Smooth muscle cell of the brain vasculature (primary cell): ENCODE measurements around the gene USP25.
"Not testable (repeated sequence)": the region's sequence is repeated elsewhere in the genome, so short reads cannot be mapped to it uniquely, and the experiment has no call there.

ENCODE experiments used
- DNase-seq: peaks from one replicate; pipeline ENCODE4 v3.0.0-alpha.2; 2012; ENCODE audit warnings: low read depth, low spot score

The USP25 gene

DNA sequence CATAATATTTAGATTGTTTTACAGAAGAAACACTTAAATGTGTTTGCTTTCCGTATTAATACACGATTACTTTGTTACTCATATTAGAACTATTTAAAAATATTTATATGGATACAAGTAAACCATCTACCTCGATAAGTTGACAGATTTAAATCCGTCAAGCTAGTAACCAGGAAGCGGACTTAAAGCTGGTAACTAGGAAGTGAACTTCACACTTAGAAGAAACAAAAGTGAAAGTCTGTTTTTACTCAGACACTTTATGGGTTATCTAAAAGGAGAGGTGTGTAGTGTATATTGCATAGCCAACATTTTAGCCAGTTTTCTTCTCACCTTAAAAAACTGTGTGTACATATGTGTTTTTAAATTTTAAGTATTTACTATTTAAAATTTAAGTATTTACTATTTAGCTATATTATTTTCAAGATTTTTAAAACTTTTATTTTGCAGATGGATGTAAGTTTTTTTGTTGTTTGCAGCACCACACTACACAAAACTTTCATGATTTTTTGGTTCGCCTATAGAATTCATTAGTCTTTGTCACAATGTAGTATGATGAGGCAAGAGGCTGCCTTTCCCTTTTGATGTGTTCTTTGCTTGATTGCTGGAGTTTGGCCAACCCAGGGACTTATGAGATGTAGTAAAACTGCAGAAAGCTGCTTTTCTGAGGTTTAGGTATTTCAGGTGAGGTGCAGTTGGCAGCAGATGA, 2.7 kb downstream of the USP25 start:
- DNase-seq = no peak

DNA sequence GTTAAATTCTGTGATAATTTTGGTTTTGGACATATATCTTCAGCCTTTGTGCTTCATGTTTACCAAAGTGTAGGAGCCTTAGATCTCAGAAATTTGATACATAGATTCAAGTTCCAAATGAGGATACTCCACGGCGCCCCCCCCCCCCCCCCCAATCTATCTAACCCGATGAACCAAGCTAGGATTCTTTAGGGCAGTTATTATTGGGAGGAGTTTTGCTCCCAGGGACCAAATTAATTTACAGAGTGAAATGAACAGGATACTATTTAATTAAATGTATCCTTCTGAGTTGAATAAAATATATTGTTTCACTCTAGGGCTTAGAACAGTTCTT, 3.2 kb downstream of the USP25 start:
- no peak for DNase-seq

DNA sequence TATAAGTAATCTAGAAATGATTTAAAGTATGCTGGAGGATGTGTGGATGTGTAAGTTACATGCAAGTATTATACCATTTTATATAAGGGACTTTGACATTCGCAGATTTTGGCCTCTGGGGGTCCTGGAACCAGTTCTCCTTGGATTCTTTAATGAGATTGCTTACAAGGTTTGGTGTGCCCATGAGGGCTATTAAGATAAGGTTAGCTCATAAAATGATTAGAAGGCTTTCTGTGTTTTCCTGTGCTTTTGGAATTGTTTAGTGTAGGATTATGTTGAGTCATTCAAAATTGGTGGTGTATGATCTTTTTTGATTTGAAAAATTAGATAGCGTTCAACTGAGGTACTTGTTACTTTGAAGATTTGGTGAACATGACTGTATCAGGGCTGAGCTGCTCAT, 5.6 kb downstream of the USP25 start:
- no peak for DNase-seq

DNA sequence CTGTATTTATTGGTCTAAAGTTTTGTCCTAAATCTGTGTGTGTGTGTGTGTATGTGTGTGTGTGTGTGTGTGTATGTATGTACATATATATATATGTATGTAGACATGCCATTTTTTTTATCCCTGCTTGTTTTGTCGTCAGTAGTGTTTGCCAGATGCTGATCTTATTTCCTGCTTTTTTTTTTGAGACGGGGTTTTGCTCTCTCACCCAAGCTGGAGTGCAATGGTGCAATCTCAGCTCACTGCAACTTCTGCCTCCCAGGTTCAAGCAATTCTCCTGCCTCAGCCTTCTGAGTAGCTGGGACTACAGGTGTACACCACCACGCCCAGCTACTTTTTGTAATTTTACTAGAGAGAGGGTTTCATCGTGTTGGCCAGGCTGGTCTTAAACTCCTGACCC, 6.1 kb downstream of the USP25 start:
- DNase-seq = not testable (repeated sequence)

DNA sequence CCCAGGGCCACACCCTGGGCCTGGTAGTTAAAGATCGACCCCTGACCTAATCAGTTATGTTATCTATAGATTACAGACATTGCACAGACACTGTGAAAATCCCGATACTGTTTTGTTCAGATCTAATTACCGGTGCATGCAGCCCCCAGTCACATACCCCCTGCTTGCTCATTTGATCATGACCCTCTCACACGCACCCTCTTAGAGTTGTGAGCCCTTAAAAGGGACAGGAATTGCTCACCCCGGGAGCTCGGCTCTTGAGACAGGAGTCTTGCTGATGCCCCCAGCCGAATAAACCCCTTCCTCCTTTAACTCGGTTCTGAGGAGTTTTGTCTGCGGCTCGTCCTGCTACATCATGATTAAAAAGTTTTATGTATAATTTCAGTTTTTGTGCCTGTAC, 9.0 kb downstream of the USP25 start:
- not testable (repeated sequence) for DNase-seq

DNA sequence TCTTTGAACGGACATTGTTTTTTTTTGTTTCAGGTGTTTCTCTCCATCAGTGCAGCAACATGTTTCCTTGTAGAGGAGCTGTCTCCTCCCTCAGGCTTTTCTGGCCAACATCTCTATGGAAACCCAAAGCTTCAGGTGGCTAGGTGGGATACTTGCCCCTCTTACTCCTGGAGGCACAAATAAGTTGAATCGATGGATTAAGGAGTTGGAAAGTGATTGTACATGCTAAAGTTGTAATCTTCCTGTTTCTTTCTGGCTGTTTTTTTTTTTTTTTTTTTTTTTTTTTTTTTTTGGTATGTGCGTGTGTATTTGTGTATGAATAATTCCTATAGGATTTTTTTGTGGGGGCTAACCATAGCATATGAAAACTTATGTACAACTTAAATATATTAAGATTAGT, 10.6 kb downstream of the USP25 start:
- no peak for DNase-seq

DNA sequence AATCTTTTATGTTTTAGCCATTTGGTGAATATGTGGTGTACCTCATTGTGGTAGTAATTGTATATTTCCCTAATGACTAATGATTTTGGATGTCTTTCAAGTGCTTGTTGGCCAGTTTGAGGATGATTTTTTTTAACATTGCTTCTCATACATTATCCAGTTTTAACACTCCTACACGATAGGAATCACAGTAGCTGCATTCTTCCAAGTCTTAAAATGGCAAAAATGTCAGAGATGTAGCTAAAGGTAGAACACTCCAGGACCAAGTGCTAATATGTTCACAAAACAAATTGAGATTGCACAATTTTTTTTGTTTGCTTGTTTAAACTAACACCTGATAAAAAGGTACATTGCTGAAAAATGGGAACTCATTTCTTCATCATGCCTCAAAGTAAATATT, 11.7 kb downstream of the USP25 start:
- no peak for DNase-seq

DNA sequence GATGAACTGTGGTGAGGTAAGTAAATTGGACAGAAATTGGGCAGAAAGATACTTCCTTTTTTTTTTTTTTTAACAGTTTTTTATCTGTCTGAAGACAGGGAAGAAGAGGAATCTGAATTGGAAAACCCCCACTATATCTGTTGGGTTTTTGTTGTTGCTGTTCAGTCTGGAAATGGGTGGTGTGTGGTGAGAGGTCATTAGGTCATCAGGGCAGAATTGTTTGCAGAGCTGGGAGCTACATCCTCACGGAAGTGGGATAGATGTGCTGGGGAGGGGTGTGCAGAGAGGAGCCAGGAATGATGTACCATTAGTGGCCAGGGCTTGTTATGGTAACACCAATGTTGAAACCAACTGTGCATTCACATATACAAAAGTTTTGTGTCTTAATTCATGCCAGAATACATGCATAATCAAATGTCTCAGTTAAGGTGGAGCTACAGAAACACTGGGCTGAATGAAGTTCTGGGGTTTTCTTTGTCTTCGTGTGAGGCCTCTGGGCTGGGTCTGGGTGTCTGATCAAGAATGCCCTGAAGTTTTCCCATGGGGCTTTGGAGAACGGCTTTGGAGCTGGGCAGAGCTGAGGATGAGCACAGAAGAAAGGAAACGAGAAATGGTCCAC, 12.4 kb downstream of the USP25 start:
- DNase-seq = no peak

DNA sequence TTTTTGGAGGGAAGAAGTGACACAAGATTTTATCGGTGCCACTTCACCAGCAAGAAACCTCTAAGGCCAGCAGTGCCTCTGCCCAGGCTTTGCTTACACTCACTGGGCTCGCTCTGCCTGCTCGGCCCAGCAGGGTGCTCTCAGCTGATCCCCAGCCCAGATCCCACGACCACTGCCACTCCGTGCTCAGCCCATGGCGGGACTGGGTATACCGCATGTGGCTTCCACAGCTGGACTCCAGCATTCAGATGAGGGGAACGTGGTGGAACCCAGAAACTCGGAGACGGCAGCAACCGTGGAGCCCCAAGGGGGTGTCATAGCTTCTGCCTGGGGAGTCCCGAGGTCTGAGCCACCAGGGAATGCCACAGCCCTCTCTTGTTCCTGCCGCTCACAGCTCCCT, 12.9 kb downstream of the USP25 start:
- no peak for DNase-seq

DNA sequence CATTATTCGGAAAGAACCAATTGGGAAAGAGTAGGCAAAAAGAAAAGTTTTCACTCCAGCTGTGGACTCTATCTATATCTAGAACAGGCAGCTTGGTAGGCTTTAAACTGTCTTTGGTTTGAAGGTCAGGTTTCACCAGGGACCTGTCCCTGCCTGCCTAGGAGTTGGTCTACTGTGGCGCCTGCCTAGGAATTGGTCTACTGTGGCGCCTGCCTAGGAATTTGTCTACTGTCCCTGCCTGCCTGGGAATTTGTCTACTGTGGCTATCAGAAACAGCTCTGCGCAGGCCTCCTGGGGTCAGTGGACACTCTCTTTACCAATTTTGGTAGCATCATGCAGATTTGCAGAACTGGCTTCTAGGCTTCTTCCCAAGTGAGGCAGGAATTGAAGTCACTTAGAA, 13.8 kb downstream of the USP25 start:
- no peak for DNase-seq

DNA sequence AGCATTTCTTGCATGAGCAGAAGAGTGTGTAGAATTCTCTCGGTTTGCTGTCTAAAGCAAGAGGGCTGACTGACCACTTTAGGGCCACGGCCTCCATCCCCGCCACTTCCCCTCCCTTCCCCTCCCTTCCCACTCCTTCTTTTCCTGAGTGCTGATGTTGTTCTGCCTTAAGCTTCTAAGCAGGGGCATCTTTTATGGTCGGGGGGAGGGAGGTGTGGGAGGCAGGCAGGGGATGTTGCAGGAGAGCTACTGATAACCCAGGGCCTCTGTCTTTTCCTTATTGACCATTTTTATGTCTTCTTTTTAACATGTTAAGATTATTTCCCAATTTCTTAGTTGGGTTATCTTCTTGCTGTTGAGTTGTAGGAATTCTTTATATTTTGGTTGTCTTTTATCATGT, 15.1 kb downstream of the USP25 start:
- DNase-seq = no peak

DNA sequence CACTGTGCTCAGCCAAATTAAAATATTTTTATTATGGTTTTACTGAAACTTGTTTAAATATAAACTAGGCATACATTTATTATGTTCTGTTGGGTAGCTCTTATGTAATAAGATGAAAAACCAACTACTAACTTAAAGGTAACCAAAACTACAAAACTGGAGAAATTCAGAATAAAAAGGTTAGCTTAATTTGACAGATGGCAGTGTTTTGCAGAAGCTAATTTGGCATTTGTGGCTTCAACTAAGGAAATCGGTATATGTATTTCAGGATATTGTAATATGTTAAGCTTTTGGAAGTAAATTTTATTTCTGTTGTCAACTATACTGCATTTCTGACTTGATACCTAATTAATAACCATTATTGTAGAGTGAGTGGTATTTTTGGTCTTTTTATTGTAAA, 18.8 kb downstream of the USP25 start:
- no peak for DNase-seq

DNA sequence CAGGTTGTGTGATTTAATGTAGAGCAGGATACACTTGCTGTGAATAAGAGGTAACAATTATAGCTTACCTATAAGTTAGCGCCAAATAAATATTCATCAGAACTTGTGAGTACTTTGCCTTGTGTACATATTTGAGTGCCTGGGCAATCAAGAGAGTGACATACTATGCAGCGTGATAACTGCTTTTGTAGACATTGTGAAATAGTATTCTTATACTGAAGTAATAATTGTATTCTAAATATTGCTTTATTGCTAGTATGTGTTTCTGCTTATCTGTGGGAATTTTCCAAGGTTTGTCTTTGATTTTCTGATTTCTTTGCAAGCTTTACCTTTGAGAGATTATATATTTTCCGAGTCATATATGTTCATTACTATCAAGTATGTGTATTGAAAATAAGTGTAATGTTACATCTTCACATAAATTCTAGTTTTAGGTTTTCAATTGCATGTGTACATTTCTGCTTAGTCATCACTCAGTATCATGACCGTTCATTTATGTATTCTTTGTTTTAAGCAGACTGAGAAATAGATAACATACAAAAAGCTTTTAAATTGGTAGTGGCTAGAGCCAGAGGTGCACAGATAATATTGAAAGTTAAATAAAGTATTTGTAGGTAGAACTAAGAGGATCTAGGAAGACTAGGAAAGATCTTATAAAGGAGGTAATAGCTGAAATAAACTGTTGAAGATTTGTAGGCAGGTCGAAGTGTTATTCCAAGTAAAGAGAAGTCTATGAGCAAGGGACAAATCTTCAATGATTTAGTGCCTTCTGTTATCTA, 19.5 kb downstream of the USP25 start:
- DNase-seq = no peak

DNA sequence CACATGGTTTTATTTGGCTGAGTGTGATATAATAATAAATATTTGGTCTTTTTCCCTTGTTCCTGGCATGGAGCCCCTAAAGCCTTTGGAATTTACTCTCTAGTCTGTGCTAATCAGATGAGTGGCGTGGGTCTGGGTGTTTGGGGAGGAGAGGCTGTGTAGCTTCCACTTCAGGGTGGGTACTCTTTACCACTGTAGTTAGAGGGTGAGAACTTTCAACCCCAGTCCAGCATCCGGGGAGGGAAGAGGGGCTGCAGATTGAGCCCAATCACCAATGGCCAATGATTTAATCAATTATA, 20.0 kb downstream of the USP25 start:
- no peak for DNase-seq

DNA sequence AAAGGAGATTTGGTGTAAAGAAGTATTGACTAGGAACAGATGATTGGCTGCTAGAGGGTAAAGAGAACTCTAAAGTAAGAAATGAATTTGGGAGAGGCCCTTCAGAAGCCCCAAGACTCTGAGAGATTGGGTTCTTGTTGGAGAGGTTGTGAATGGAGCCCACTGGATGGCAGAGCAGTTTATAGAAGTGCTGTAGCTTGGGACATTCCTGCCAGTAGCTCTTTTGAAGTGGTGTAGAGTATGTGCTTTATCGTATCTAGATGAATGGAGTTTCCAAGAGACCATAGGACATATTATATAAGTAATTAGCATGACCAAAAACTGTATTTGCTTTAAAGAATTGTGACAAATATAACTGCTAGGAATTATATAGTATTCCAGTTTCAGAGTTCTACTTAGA, 21.3 kb downstream of the USP25 start:
- DNase-seq = no peak

DNA sequence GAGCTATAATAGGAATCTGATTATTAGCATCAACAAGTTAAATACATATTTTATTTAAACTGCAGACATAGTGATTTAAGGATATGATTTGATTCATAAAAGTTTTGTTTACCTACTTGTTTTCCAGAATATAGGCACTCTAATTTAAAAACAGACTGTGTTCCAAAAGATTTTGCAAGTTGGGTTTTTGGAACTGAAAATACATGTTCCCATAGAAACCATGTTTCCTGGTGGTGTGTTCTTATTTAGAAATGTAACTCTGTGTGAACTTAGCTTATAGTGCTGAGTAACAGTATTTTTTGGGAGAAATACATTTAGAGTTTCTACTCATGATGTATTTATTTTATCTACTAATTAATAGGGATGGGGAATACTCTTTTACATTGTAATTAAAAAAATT, 21.8 kb downstream of the USP25 start:
- DNase-seq = no peak

DNA sequence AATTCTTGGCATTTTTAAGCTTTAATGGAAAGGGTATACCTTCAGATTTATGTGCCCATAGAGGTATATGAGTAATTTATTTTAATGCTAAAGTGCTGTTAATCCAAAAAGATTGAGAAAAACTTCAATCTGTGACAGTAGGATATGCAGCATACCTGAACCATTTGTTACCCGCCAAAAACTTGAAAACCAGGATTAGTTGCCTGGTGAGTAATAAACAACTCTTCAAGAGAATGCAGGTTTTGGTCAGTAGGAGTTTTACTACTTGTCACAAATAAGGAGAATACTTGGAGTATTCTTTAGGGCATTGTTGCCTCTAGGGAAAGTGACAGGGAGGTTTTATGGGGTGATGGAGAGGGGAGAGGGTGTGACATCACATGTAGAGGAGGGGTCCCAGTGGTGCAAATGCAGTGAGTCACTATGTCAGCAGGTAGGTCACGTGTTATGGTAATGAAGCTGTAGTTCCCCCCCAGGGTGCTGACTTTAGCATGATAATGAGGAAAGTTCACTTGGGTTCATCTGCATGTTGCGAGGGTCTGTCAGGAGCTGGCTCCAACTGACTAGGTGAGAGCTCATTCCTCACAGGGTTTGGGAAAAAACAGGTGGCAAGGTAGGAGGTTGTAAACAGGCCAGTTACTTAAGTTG, 23.1 kb downstream of the USP25 start:
- DNase-seq = no peak

DNA sequence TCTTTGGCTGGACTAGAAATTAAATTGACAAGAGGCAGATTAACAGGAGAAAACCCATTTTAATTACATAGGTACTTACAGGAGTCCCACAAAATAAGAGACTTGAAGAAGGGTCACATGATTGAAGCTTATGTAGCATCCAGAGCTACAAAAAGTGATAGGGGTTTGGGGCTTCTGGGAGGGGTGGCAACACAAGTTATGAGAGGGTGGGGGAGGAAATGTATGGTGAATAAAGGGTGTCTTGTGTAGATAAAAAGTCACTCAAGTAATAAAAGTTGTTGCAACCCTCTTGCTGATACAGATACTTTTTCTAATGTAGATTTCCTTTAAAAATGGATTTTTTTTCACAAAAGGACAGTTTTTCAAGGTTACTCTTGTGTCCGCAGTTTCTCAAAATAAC, 24.0 kb downstream of the USP25 start:
- DNase-seq = no peak

DNA sequence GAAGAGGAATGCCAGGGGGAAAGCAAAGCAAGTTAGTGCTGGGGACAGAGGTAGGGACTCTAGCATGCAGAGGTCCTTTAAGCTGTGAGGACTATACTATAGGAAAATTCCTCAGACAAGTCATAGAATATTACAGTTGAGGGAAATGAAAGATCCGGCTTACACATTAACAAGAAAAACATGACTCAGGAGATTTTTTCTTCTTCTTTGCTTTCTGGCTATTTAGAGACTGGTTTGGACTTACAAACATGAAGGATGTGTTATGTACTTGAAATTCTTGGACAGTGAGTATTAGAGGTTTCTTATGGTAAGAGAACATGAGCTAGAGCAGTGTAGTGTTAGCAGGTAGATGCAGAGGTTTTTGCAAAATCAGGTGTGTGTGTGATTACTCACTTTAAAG, 24.9 kb downstream of the USP25 start:
- DNase-seq = no peak

DNA sequence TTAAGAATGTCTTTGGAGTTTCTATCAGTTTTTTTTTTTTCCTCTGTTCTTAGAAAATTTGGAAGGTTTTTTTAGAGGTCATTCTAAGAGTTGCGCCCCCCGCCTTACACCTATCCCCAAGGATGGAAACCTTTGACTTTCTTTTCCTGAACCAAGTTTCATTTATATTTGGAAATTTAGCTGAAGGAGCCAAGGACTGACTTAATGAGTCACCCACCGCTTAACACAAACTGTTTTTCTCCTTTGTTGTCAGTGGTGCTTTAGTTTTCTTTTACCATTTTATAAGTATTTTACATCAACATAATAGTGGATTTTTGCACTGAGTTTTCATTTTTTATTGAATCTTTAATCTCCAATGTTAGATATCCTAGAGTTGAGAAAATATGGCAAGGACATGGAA, 25.3 kb downstream of the USP25 start:
- DNase-seq = no peak

DNA sequence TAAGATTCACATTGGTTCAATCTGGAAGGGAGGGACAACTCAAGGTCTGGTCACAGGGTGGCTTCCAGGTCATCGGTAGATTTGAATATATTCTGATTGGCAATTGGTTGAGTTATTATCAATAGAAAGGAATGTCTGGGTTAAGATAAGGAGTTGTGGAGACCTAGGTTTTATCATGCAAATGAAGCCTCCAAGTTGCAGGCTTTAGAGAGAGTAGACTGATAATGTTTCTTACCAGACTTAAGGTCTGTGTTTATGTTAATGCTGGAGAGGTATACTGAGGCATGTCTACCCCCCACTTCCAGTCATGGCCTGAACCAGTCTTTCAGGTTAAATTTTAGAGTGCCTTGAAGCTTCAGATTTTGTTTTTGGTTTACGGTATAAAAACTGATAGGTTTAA, 29.7 kb downstream of the USP25 start:
- DNase-seq = no peak

DNA sequence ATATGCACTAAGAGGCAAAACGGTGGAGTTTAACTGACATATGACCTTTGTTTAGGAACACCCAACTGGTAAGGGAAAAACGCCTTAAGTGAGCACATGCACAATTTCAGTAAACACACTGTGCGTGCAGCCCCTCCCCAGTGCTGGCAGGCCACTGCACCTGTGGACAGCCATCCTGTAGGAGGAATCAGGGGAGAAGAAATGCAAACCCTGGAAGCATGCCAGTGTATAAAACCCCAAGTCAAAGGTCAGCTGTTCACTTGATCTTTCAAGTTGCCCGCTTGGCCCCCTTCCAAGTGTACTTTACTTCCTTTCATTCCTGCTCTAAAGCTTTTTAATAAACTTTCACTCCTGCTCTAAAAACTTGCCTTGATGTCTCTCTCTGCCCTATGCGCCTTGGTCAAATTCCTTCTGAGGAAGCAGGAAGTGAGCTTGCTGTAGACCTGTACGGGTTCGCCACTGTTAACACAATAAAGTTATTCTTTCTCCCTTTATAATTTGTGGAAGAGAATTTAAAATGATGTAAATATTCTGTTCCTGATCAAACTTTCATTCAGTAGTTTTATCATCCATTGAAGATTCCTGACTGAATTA, 31.8 kb downstream of the USP25 start:
- no peak for DNase-seq

DNA sequence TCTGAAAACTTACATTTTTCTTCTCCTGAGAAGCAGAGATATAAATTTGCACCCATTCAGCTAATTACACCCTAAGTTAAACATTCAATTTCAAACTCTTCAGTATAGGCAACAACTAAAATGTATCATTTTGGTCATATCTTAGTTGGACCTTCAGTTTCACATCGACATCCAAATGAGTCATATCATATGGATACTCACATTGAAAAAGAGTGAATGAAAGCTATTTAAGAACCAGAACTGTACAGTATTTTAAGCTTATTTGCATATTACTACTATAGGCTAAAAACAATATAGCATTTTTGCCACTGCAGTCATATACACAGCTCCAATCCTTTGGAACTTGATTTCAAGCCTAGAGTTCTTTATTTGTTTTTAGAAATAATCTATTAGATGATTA, 33.6 kb downstream of the USP25 start:
- DNase-seq = no peak
